Measurements from ENCODE around the gene HNRNPD. TPM values are rescaled to one million over a fixed set of nuclear protein-coding genes. Genes with fewer than 3 reads are reported as not detected.

The HNRNPD gene
- total and polyA plus RNA-seq, 2 donors (not counting 3 experiments of a cell fraction or from before 2014, with no cell fraction given) = 91.3 to 363 TPM

- TF ChIP-seq CTCF (IDR thresholded peaks at IDR 0.05; ENCODE audit: extremely low read depth in 1 of 2, insufficient read depth in 1 of 2, low read depth in 1 of 2, low read length in 2 of 2) (no peak), EZH2 (IDR thresholded peaks at IDR 0.05; ENCODE audit: borderline replicate concordance, low read depth, low read length, severe bottlenecking) (no peak), MYC (IDR thresholded peaks at IDR 0.05; ENCODE audit: low read depth, low read length) (no peak), POLR2A (IDR thresholded peaks at IDR 0.05; ENCODE audit: low read depth, low read length) (no peak), GATA2 (IDR thresholded peaks at IDR 0.05; ENCODE audit: insufficient read depth, insufficient read length, low read depth, low read length) (no peak), FOS (IDR thresholded peaks at IDR 0.05; ENCODE audit: borderline replicate concordance, insufficient read depth, low read length) (no peak), POLR2AphosphoS5 (IDR thresholded peaks at IDR 0.05; ENCODE audit: insufficient read depth, low read depth, low read length) (no peak), MAX (IDR thresholded peaks at IDR 0.05; ENCODE audit: insufficient read depth, insufficient read length) (no peak), JUN (IDR thresholded peaks at IDR 0.05; ENCODE audit: borderline replicate concordance, insufficient read depth, insufficient read length, low read depth) (no peak)
- BruUV-seq (replicated peaks) = no TSS peak
- Histone ChIP-seq H3K4me3 (replicated peaks in 1 of 3; ENCODE audit: insufficient read depth in 1 of 3, low read depth in 1 of 3, low read length in 3 of 3) (no peak overlapping the region), H3K4me1 (ENCODE audit: control insufficient read depth, extremely low read depth, insufficient read depth, low read length) (no peaks in the 10 kb centered on the region), H3K9me3 (replicated peaks; ENCODE audit: control insufficient read depth, insufficient read depth, low read length) (no peaks in the 10 kb centered on the region), H3K27ac (ENCODE audit: insufficient read depth, low read depth, low read length) (no peak overlapping the region), H3K79me2 (ENCODE audit: control insufficient read depth, insufficient read depth, low read length) (no peaks in the 10 kb centered on the region), H3K4me2 (ENCODE audit: insufficient read depth, low read length) (no peak overlapping the region), H4K20me1 (replicated peaks; ENCODE audit: control insufficient read depth, extremely low read depth, insufficient read depth, low read length) (no peaks in the 10 kb centered on the region), H3K36me3 (ENCODE audit: control insufficient read depth in 2 of 2, extremely low read depth in 1 of 2, insufficient read depth in 2 of 2, low read length in 2 of 2) (no peaks in the 10 kb centered on the region), H2AFZ (ENCODE audit: low read depth, low read length) (no peak overlapping the region), H3K9ac (replicated peaks; ENCODE audit: extremely low read depth, insufficient read depth, low read length) (no peak overlapping the region), H3K27me3 (ENCODE audit: control insufficient read depth in 2 of 2, insufficient read depth in 2 of 2, low read length in 2 of 2) (no peaks in the 10 kb centered on the region), H3K9me1 (replicated peaks; ENCODE audit: control insufficient read depth, extremely low read depth, insufficient read depth, low read length) (no peaks in the 10 kb centered on the region)
- DNase-seq (ENCODE audit: low read depth, low spot score) = no peak
- FAIRE-seq = no peak
- intact Hi-C loops (cut with micrococcal nuclease) = no loop called here
- ChIA-PET CTCF (no interaction called here), POLR2A (interaction anchor here (0.9 kb wide), 1 partner anchor 9 kb away, joined by 3 read pairs; the partner anchor contains the start of gene HNRNPD)
- dilution Hi-C loops (cut with MboI; ENCODE audit: extremely low pct_ligation_motif_present, low sequenced_read_pairs) = no loop called here
Observed at GRCh38 chr4:82382751-82383150, 9.0 kb upstream of the HNRNPD start.

Measured in endothelial cell of umbilical vein (primary cell).